ENCODE results near the gene HSPBAP1. TPM values are rescaled to one million over a fixed set of nuclear protein-coding genes. Genes with fewer than 3 reads are reported as not detected.

Gene HSPBAP1
- total RNA-seq, 1 experiment from 2014 or later: 9.8 TPM

GRCh38 chr3:122776675-122777468 is 16.8 kb downstream of the HSPBAP1 start:
- Histone ChIP-seq H3K9ac (ENCODE audit: extremely low read depth, insufficient read length, low read length) (no peak overlapping the region), H3K18ac (ENCODE audit: insufficient read length, low read depth, low read length) (no peak overlapping the region), H3K14ac (ENCODE audit: insufficient read depth, low read length) (no peak overlapping the region), H3K9me3 (ENCODE audit: control insufficient read depth, low read depth, low read length) (no peaks in the 10 kb centered on the region), H3K23ac (ENCODE audit: insufficient read length, low read depth, low read length) (no peak overlapping the region), H2BK120ac (ENCODE audit: low read depth, low read length, poor library complexity, severe bottlenecking) (no peak overlapping the region), H3K79me1 (ENCODE audit: insufficient read depth, low read depth, low read length, poor library complexity, severe bottlenecking) (no peaks in the 10 kb centered on the region), H4K5ac (ENCODE audit: insufficient read length, low read depth, low read length) (no peak overlapping the region), H3K27ac (ENCODE audit: insufficient read length, low read depth, low read length) (no peak overlapping the region), H3K56ac (ENCODE audit: insufficient read length, low read depth, low read length) (no peak overlapping the region), H3T11ph (ENCODE audit: low read length) (no peak overlapping the region), H3K23me2 (ENCODE audit: insufficient read length, low read depth, low read length, poor library complexity, severe bottlenecking) (no peaks in the 10 kb centered on the region), H4K8ac (replicated peaks; ENCODE audit: insufficient read length, low read depth, low read length) (no peak overlapping the region), H3K4me1 (ENCODE audit: insufficient read depth, low read length) (no peaks in the 10 kb centered on the region), H3K4me2 (ENCODE audit: insufficient read depth, insufficient read length, low read length) (no peak overlapping the region), H2BK5ac (ENCODE audit: insufficient read length, low read length) (no peak overlapping the region), H2BK12ac (ENCODE audit: insufficient read length, low read depth, low read length) (no peak overlapping the region), H3K79me2 (ENCODE audit: insufficient read depth, low read length) (no peaks in the 10 kb centered on the region), H2BK15ac (ENCODE audit: low read depth, low read length) (no peak overlapping the region), H2BK20ac (ENCODE audit: low read depth, low read length, poor library complexity, severe bottlenecking) (no peak overlapping the region), H3K27me3 (ENCODE audit: insufficient read depth, low read length) (no peaks in the 10 kb centered on the region), H3K4ac (ENCODE audit: low read depth, low read length) (no peak overlapping the region), H2AK5ac (ENCODE audit: insufficient read length, low read length) (no peak overlapping the region), H2AFZ (ENCODE audit: low read length) (no peak overlapping the region), H4K91ac (ENCODE audit: insufficient read length, low read depth, low read length) (no peak overlapping the region), H4K20me1 (ENCODE audit: control insufficient read depth, insufficient read depth, insufficient read length) (no peaks in the 10 kb centered on the region)
- H3K27me3 Mint-ChIP-seq (ENCODE audit: low read depth): no peaks in the 10 kb centered on the region
- peaks cover 7 to 8% of the 10 kb centered on the region in 2 experiments for H3K9me3 Mint-ChIP-seq
- WGBS (ENCODE audit: extremely low coverage, insufficient read length, low lambda C conversion rate): no CpG with 5 or more reads among the region's 5 CpGs
- H3K4me3 Mint-ChIP-seq: no peak overlapping the region
- peak overlapping the region in 1 of 3 experiments; percentile 29; a peak in 2 of 7 replicates for H3K27ac Mint-ChIP-seq
- H3K4me1 Mint-ChIP-seq: peaks cover 11 to 17% of the 10 kb centered on the region in 2 experiments
- no peak for DNase-seq
- peaks cover 8% of the 10 kb centered on the region in 3 experiments for H3K36me3 Mint-ChIP-seq (ENCODE audit: insufficient read depth in 1 of 3, low read depth in 3 of 3)
- TF ChIP-seq, protein P1, sequence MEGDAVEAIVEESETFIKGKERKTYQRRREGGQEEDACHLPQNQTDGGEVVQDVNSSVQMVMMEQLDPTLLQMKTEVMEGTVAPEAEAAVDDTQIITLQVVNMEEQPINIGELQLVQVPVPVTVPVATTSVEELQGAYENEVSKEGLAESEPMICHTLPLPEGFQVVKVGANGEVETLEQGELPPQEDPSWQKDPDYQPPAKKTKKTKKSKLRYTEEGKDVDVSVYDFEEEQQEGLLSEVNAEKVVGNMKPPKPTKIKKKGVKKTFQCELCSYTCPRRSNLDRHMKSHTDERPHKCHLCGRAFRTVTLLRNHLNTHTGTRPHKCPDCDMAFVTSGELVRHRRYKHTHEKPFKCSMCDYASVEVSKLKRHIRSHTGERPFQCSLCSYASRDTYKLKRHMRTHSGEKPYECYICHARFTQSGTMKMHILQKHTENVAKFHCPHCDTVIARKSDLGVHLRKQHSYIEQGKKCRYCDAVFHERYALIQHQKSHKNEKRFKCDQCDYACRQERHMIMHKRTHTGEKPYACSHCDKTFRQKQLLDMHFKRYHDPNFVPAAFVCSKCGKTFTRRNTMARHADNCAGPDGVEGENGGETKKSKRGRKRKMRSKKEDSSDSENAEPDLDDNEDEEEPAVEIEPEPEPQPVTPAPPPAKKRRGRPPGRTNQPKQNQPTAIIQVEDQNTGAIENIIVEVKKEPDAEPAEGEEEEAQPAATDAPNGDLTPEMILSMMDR (conservative IDR thresholded peaks at IDR 0.05): no peak

Measured in H9 (cell line).